Gastrocnemius medialis (tissue), 4 donors: ENCODE results near the gene ANKRD49.

ENCODE experiments used
- POLR2A ChIP-seq, 2 donors: fragments of 450-650 bp; IDR thresholded peaks; one replicate each; pipeline ENCODE4 v1.6.1; 2017; ENCODE audit warnings: antibody characterized with exemption in 2 of 2, mild to moderate bottlenecking in 2 of 2, moderate library complexity in 2 of 2
- TF ChIP-seq, protein P1 (sequence below), 5 experiments: fragments of 450-650 bp in 3 of 5; fragments of 200-600 bp in 2 of 5; sonication (generic) in 2 of 5; IDR thresholded peaks in 4 of 5; conservative IDR thresholded peaks in 1 of 5; 1 replicate in 4 of 5; 2 replicates in 1 of 5; pipeline ENCODE4 v1.5.1; 2016 to 2019; ENCODE audit warnings: antibody characterized with exemption in 5 of 5, mild to moderate bottlenecking in 3 of 5, moderate library complexity in 3 of 5

DNA sequence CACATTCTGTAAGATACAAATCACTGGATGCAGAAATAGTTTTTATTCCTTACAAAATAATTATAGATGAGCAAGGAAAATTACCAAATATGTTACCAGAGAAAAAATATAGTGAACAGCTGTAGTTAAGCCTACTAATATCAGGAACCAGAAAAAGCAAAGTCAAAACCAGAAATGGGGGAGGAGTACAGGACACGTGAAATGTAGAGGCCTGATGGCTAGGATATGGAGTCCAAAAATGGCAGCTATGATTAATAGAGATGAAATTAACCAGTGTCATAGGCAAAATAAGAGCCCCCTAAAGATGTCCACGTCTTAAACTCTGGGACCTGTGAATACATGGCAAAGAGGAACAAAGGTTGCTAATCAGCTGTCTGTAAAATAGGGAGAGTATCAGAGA is 34.2 kb upstream of the ANKRD49 start:
- TF ChIP-seq, protein P1, sequence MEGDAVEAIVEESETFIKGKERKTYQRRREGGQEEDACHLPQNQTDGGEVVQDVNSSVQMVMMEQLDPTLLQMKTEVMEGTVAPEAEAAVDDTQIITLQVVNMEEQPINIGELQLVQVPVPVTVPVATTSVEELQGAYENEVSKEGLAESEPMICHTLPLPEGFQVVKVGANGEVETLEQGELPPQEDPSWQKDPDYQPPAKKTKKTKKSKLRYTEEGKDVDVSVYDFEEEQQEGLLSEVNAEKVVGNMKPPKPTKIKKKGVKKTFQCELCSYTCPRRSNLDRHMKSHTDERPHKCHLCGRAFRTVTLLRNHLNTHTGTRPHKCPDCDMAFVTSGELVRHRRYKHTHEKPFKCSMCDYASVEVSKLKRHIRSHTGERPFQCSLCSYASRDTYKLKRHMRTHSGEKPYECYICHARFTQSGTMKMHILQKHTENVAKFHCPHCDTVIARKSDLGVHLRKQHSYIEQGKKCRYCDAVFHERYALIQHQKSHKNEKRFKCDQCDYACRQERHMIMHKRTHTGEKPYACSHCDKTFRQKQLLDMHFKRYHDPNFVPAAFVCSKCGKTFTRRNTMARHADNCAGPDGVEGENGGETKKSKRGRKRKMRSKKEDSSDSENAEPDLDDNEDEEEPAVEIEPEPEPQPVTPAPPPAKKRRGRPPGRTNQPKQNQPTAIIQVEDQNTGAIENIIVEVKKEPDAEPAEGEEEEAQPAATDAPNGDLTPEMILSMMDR (IDR thresholded peaks at IDR 0.05 in 4 of 5, conservative IDR thresholded peaks at IDR 0.05 in 1 of 5), result no peak
- no peak for TF ChIP-seq POLR2A (IDR thresholded peaks at IDR 0.05)
